Prostate gland (tissue), 2 donors: ENCODE results near the gene ANKRD55.

Experiments
- CTCF ChIP-seq, 4 experiments: fragments of 200-600 bp in 2 of 4; fragments of 450-650 bp in 2 of 4; sonication (generic) in 2 of 4; IDR thresholded peaks; 1 replicate in 3 of 4; 2 replicates in 1 of 4; pipeline ENCODE4 v1.5.1; 2016 to 2019; ENCODE audit warnings: antibody characterized with exemption in 4 of 4, mild to moderate bottlenecking in 2 of 4, moderate library complexity in 2 of 4
- POLR2A ChIP-seq: fragments of 450-650 bp; IDR thresholded peaks from one replicate; pipeline ENCODE4 v1.6.1; 2016; ENCODE audit warnings: antibody characterized with exemption, mild to moderate bottlenecking

- no peak for TF ChIP-seq CTCF (IDR thresholded peaks at IDR 0.05)
- no peak for TF ChIP-seq POLR2A
Measured at GRCh38 chr5:56054666-56055065, 178.5 kb downstream of the ANKRD55 start.
